ENCODE measurements around the gene CCN5.

DNA sequence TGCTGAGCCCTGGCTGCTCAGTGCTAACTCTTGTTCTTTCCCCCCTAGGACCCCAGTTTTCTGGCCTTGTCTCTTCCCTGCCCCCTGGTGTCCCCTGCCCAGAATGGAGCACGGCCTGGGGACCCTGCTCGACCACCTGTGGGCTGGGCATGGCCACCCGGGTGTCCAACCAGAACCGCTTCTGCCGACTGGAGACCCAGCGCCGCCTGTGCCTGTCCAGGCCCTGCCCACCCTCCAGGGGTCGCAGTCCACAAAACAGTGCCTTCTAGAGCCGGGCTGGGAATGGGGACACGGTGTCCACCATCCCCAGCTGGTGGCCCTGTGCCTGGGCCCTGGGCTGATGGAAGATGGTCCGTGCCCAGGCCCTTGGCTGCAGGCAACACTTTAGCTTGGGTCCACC lies 11.9 kb downstream of the CCN5 start:
- TF ChIP-seq, protein P1, sequence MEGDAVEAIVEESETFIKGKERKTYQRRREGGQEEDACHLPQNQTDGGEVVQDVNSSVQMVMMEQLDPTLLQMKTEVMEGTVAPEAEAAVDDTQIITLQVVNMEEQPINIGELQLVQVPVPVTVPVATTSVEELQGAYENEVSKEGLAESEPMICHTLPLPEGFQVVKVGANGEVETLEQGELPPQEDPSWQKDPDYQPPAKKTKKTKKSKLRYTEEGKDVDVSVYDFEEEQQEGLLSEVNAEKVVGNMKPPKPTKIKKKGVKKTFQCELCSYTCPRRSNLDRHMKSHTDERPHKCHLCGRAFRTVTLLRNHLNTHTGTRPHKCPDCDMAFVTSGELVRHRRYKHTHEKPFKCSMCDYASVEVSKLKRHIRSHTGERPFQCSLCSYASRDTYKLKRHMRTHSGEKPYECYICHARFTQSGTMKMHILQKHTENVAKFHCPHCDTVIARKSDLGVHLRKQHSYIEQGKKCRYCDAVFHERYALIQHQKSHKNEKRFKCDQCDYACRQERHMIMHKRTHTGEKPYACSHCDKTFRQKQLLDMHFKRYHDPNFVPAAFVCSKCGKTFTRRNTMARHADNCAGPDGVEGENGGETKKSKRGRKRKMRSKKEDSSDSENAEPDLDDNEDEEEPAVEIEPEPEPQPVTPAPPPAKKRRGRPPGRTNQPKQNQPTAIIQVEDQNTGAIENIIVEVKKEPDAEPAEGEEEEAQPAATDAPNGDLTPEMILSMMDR (IDR thresholded peaks at IDR 0.05) = no peak
- TF ChIP-seq POLR2A (IDR thresholded peaks at IDR 0.05) = no peak
